ENCODE results near the gene ODAD3. TPM values are rescaled to one million over a fixed set of nuclear protein-coding genes. Genes with fewer than 3 reads are reported as not detected.
A peak's percentile ranks its signal among the peaks of the same experiment; 100 is the strongest.
"Not testable (repeated sequence)": the region's sequence is repeated elsewhere in the genome, so short reads cannot be mapped to it uniquely, and the experiment has no call there.

The ODAD3 gene
- under 1 TPM; 0.30 to 0.95 TPM for total RNA-seq

GRCh38 chr19:11435057-11435832, at the start of gene ODAD3, which contains the start of gene PRKCSH:
TSS of gene ODAD3 (minus strand) at chr19:11435121. CDS start at chr19:11435016, 105 bp downstream.
TSS of gene PRKCSH (plus strand) at chr19:11435635. CDS start at chr19:11436118, 483 bp downstream.
- Mint-ChIP-seq H3K36me3 (peaks cover 15% of the 10 kb centered on the region in 2 donors), H3K27ac (peak within 1 kb of the TSS; percentile 84 to 99), H3K9me3 (no peaks in the 10 kb centered on the region)
- DNase-seq (ENCODE audit: low spot score in 2 of 2), result peak; percentile 98
- peak; percentile 94 to 95 for ATAC-seq

DNA sequence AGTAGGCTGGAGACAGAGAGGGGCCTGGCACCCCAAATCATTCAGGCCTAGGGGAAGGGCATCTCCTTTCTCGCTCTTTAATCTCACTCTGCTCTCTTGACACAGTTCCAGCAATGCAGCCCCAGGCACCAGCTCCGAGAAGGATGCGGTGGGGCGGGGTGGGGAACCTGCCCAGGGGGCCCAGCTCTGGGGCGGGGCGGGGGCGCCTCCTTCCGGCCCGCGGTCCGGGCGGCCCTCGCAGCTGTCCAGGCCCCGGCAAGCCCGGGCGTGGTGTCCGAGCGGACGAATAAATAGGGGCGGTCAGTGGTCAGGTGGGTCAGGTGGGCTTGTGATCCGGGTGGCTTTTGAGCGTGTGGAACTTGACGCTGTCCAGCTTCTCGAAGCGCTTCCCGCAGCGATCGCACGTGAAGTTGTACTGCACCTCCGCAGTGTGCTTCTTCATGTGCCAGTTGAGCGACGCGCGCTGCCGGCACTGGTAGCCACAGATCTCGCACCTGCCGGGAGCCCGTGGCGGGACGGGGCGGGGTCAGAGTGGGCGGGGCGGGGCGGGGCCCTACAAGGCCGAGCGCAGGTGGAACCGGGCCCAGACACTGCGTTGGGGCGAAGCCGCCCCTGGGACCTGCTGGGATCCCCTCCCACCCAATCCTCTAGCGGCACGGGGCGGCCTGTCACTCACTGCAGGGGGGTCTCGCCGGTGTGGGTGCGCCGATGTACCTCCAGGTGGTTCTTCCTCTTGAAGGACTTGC, 48.6 kb upstream of the ODAD3 start:
- ATAC-seq, result no peak
- Mint-ChIP-seq H3K9me3 (no peaks in the 10 kb centered on the region), H3K27ac (peak overlapping the region in 1 of 2 donors; percentile 79), H3K36me3 (peaks cover 5 to 6% of the 10 kb centered on the region in 2 donors)
- DNase-seq (ENCODE audit: low spot score in 2 of 2), result no peak

- H3K27ac Mint-ChIP-seq, result peak overlapping the region in 1 of 2 donors; percentile 79
- peak; percentile 75 to 86 for ATAC-seq
These were observed 47.6 kb upstream of the ODAD3 start for GRCh38 chr19:11482384-11483050.

GRCh38 chr19:11481534-11482383, 46.8 kb upstream of the ODAD3 start:
- Mint-ChIP-seq H3K9me3 (no peaks in the 10 kb centered on the region), H3K27ac (peak overlapping the region; percentile 50 to 79), H3K36me3 (peaks cover 5 to 6% of the 10 kb centered on the region in 2 donors)
- DNase-seq (ENCODE audit: low spot score in 2 of 2) (peak in 1 of 2 donors; percentile 83), ATAC-seq (peak; percentile 77 to 90)

More at GRCh38 chr19:11482384-11483050, 47.6 kb upstream of the ODAD3 start:
- peaks cover 5 to 6% of the 10 kb centered on the region in 2 donors for H3K36me3 Mint-ChIP-seq
- peak; percentile 91 to 93 for DNase-seq (ENCODE audit: low spot score in 2 of 2)
- H3K9me3 Mint-ChIP-seq, result no peaks in the 10 kb centered on the region

DNA sequence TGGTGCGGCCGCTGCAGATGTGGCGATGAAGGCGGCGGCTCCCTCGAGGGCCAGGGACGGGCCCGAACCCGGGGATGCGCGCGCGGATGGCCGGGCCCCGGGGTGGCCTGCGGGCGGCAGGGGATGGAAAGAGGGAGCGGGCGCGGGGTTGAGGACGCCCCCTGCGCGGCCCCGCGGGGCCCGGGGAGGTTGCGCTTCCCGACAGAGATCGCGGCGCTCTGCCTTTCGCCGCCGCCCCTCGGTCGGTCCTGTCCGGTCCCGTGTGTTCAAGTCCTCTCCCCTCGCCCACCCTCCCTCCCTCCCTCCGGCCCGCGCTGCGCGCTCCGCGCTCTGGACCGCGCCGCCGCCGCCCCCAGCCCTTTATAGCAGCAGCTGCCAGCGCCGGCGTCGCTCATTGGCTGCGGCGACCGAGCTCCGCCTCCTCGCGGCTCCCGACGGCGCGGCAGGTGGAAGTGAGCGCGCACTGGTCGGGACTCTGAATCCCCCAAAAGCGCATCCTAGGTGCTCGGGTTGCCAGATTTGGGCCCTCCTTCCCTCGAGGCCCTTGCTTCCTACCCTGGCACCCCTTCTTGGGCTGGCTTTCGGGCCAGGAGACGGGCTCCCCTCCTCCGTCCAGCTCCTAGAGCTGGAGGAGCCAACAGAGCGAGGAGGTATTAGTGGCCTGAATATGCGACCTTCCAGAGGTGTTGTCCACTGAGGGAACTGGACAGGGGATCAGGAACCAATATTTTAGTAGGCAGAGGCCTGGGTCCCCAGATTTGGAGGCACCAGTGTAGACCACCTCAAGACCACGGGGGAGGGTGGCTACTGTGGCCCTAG, 46.0 kb upstream of the ODAD3 start, which contains the start of gene ELAVL3:
Gene ELAVL3 (minus strand): TSS at position 332 of the 819 bp plus-strand sequence. CDS start 438 bp downstream, outside the sequence.
- DNase-seq (ENCODE audit: low spot score in 2 of 2) (peak in 1 of 2 donors; percentile 13), ATAC-seq (no peak)
- Mint-ChIP-seq H3K36me3 (peaks cover 5 to 6% of the 10 kb centered on the region in 2 donors), H3K9me3 (no peaks in the 10 kb centered on the region), H3K27ac (peak within 1 kb of the TSS in 1 of 2 donors; percentile 50)

DNA sequence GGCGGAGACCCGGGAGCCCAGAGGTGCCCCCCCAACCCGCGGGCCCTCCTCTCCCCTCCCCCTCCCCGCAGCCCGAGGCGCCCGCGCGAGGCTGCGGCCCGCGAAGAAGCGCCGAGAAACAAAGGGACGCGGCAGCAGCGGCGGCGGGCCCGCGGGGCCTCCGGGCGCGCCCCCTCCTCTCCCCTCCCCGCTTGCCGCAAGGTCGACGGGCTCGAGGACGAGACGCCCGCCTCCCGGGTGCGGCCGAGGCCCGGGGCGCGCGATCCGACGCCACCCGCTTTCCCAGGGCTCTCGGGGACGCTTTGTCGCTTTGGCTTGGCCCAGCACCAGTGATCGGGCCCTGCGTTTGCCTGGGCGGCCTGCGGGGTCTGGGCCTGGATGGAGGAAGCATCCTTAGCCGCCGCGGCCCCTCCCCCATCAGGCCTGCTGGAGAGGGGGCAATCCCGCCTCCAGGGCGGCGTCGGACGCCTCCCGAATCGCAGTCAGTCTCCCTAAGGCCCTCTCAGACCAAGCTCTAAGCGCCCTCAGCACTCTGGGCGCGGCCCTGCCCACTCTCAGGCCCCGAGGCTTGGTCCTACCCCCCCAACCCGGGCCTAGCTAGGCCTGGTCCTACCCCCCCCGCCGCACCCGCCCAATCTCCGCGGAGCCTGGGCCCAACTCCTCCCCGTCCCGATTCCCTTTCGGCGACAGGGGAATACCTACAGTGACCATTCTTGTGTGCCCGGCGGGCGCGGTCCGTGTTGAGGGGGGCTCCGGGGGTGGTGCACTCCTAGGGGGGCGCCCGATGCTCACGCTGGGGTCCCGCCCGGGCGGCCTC, 45.2 kb upstream of the ODAD3 start:
- no peak overlapping the region for H3K27ac Mint-ChIP-seq
- peaks cover 2 to 5% of the 10 kb centered on the region in 2 donors for H3K36me3 Mint-ChIP-seq
- ATAC-seq, result no peak
- DNase-seq (ENCODE audit: low spot score in 2 of 2), result no peak
- H3K9me3 Mint-ChIP-seq, result no peaks in the 10 kb centered on the region

- no peak for ATAC-seq
- Mint-ChIP-seq H3K36me3 (peaks cover 0 to 5% of the 10 kb centered on the region in 2 donors), H3K27ac (no peak overlapping the region), H3K9me3 (no peaks in the 10 kb centered on the region)
- peak in 1 of 2 donors; percentile 54 for DNase-seq (ENCODE audit: low spot score in 2 of 2)
These were observed 44.4 kb upstream of the ODAD3 start for GRCh38 chr19:11479090-11479897.

GRCh38 chr19:11478167-11479089, 43.5 kb upstream of the ODAD3 start:
- Mint-ChIP-seq H3K36me3 (peaks cover 0 to 5% of the 10 kb centered on the region in 2 donors), H3K9me3 (no peaks in the 10 kb centered on the region), H3K27ac (no peak overlapping the region)
- no peak for DNase-seq (ENCODE audit: low spot score in 2 of 2)
- ATAC-seq, result no peak

GRCh38 chr19:11475861-11476260, 40.9 kb upstream of the ODAD3 start:
- H3K36me3 Mint-ChIP-seq, result no peaks in the 10 kb centered on the region
- no peak for DNase-seq (ENCODE audit: low spot score in 2 of 2)
- no peaks in the 10 kb centered on the region for H3K9me3 Mint-ChIP-seq
- ATAC-seq, result no peak
- H3K27ac Mint-ChIP-seq, result no peak overlapping the region

GRCh38 chr19:11475343-11475742, 40.4 kb upstream of the ODAD3 start:
- not testable (repeated sequence) for DNase-seq (ENCODE audit: low spot score in 2 of 2); H3K9me3 Mint-ChIP-seq; ATAC-seq; H3K27ac Mint-ChIP-seq; H3K36me3 Mint-ChIP-seq

DNA sequence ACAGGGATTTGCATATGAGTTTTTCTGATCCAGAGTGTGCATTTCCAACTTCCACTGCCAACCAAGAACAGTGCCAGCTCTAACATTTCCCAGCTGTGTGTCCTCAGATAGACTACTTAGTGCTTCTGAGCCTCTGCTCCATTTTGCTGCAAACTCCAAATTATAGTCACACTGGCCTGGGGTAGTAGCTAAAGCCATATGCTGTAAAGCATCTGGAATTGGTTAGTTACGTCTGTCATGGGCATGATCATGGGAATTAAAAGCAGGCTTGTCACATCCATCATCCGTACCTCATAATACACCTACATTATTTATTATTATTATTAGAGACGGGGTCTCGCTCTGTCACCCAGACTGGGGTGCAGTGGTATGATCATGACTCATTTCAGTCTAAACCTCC, 38.8 kb upstream of the ODAD3 start:
- no peak for DNase-seq (ENCODE audit: low spot score in 2 of 2)
- H3K9me3 Mint-ChIP-seq, result no peaks in the 10 kb centered on the region
- no peak for ATAC-seq
- H3K27ac Mint-ChIP-seq, result no peak overlapping the region
- no peaks in the 10 kb centered on the region for H3K36me3 Mint-ChIP-seq

DNA sequence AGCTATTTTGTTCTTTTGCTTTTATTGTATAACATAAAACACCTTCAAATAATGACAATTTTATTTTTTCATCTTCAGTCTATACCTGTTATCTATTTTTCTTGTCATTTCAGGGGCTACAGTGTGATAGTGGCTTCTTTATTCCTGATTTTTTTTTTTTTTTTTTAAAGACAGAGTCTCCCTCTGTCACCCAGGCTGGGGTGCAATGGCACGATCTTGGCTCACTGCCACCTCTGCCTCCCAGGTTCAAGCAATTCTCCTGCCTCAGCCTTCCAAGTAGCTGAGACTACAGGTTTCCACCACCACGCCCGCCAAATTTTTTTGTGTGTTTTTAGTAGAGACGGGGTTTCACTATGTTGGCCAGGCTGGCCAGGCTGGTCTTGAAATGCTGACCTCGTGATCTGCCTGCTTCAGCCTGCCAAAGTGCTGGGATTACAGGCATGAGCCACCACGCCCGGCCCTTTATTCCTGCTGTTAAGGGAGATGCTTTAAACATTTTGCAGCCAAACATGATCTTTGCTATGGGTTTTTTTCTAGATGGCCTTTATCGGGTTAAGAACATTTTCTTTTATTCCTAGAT, 33.4 kb upstream of the ODAD3 start:
- not testable (repeated sequence) for ATAC-seq; H3K36me3 Mint-ChIP-seq; H3K9me3 Mint-ChIP-seq; DNase-seq (ENCODE audit: low spot score in 2 of 2); H3K27ac Mint-ChIP-seq

DNA sequence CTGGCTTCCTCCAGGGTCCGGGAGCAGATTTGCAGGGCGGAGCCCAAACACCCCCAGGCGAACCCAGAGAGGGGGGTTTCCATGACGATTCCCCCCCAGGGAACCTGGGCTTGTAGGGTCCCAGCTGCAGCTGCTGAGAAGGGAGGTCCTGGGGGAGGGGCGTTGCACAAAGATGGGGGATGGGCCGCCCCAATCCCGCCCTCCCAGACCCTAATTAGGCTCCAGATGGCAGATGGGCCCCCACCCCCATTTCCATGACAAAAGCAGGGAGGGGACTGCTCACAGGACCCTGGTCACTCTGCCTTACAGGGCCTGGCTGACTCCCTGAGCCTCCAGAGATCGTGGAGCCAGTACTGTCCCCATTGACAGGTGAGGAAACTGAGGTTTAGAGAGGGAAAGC, 30.7 kb upstream of the ODAD3 start:
- Mint-ChIP-seq H3K9me3 (no peaks in the 10 kb centered on the region), H3K27ac (no peak overlapping the region), H3K36me3 (no peaks in the 10 kb centered on the region)
- DNase-seq (ENCODE audit: low spot score in 2 of 2) (no peak), ATAC-seq (no peak)
